Keratinocyte (primary cell): Measurements from ENCODE around the gene STOM. TPM values are rescaled to one million over a fixed set of nuclear protein-coding genes. Genes with fewer than 3 reads are reported as not detected.

Source experiments
- DNase-seq: peaks from one replicate; pipeline ENCODE4 v3.0.0-alpha.2; 2011; ENCODE audit warnings: low read depth, missing footprints, low spot score
- FAIRE-seq: peaks from 2 replicates; lab custom pipeline; 2011; peaks lifted over from hg19 to GRCh38; lab: Jason Lieb, UNC
- H2AFZ ChIP-seq: 2 replicates; pipeline ENCODE4 v1.6.0; 2012; ENCODE audit warnings: low read length, control low read depth, inconsistent platforms; ENCODE audit not compliant: control insufficient read depth
- H3K27ac ChIP-seq: 2 replicates; pipeline ENCODE4 v1.5.1; 2011; ENCODE audit warnings: low read length; ENCODE audit not compliant: control insufficient read depth, insufficient read depth
- H3K27me3 ChIP-seq: 3 replicates; pipeline ENCODE4 v1.6.0; 2011; ENCODE audit warnings: low read length; ENCODE audit not compliant: control insufficient read depth, insufficient read depth; ENCODE audit errors: extremely low read depth
- H3K36me3 ChIP-seq, 2 experiments: 2 replicates in 1 of 2; 3 replicates in 1 of 2; pipeline ENCODE4 v1.5.1; 2011; ENCODE audit warnings: low read length in 2 of 2, mild to moderate bottlenecking in 1 of 2; ENCODE audit not compliant: control insufficient read depth in 2 of 2, insufficient read depth in 2 of 2; ENCODE audit errors: extremely low read depth in 1 of 2
- H3K4me1 ChIP-seq: 3 replicates; pipeline ENCODE4 v1.5.1; 2011; ENCODE audit warnings: low read length; ENCODE audit not compliant: control insufficient read depth, insufficient read depth; ENCODE audit errors: extremely low read depth
- H3K4me2 ChIP-seq: 3 replicates; pipeline ENCODE4 v1.6.0; 2011; ENCODE audit warnings: low read depth, low read length; ENCODE audit not compliant: control insufficient read depth, insufficient read depth; ENCODE audit errors: extremely low read depth
- H3K4me3 ChIP-seq, 3 experiments: fragments of 200-600 bp in 1 of 3; sonication (generic) in 1 of 3; 2 replicates in 2 of 3; 3 replicates in 1 of 3; pipeline ENCODE4 v1.5.1; 2011 to 2016; ENCODE audit warnings: low read length in 3 of 3, mild to moderate bottlenecking in 3 of 3, control low read depth in 2 of 3, inconsistent platforms in 1 of 3, low read depth in 1 of 3, mixed read lengths in 1 of 3, mixed run types in 1 of 3, moderate library complexity in 1 of 3; ENCODE audit not compliant: control insufficient read depth in 2 of 3, insufficient read depth in 2 of 3; ENCODE audit errors: extremely low read depth in 1 of 3
- H3K79me2 ChIP-seq: 2 replicates; pipeline ENCODE4 v1.6.0; 2012; ENCODE audit warnings: low read length; ENCODE audit not compliant: control insufficient read depth, insufficient read depth
- H3K9ac ChIP-seq: 3 replicates; pipeline ENCODE4 v1.6.0; 2011; ENCODE audit warnings: low read length; ENCODE audit not compliant: control insufficient read depth, insufficient read depth; ENCODE audit errors: extremely low read depth
- H3K9me1 ChIP-seq: 3 replicates; pipeline ENCODE4 v1.6.0; 2011; ENCODE audit warnings: low read length; ENCODE audit not compliant: control insufficient read depth, insufficient read depth; ENCODE audit errors: extremely low read depth
- H3K9me3 ChIP-seq: 2 replicates; pipeline ENCODE4 v1.5.1; 2012; ENCODE audit warnings: low read depth, low read length; ENCODE audit not compliant: control insufficient read depth
- H4K20me1 ChIP-seq: 3 replicates; pipeline ENCODE4 v1.6.0; 2011; ENCODE audit warnings: low read length; ENCODE audit not compliant: control insufficient read depth, insufficient read depth; ENCODE audit errors: extremely low read depth
- EZH2 ChIP-seq: IDR thresholded peaks from one replicate; pipeline ENCODE4 v1.6.1; 2012; ENCODE audit warnings: inconsistent platforms, mild to moderate bottlenecking, low read length, moderate library complexity
- dilution Hi-C: fragments of 300-500 bp; cut with MboI; formaldehyde crosslinking; loops from one replicate; pipeline ENCODE4 v1.7.0; 2020; ENCODE audit warnings: low sequenced_read_pairs; ENCODE audit not compliant: extremely low pct_ligation_motif_present
- polyA plus RNA-seq, 5 experiments: library from polyadenylated mRNA; depleted of rRNA in 3 of 5; stranded (reverse) in 3 of 5; stranded (forward) in 1 of 5; unstranded in 1 of 5; fragments of >200 nt; gene quantifications; 1 replicate in 1 of 5; 2 replicates in 3 of 5; 3 replicates in 1 of 5; pipeline versions ENCODE4 v1.2.1 to v1.2.3, GENCODE V29; 2011 to 2012; ENCODE audit warnings: missing spikeins in 2 of 5, low read depth in 1 of 5, low replicate concordance in 1 of 5
- TF ChIP-seq, protein P1 (sequence below), 3 experiments: IDR thresholded peaks in 1 of 3; conservative IDR thresholded peaks in 1 of 3; optimal IDR thresholded peaks in 1 of 3; 2 replicates in 2 of 3; 3 replicates in 1 of 3; pipeline versions ENCODE3 to v1.5.1; 2011; ENCODE audit warnings: low read length in 3 of 3, mild to moderate bottlenecking in 3 of 3, moderate library complexity in 2 of 3, control low read depth in 1 of 3, inconsistent platforms in 1 of 3; ENCODE audit not compliant: insufficient read depth in 2 of 3; ENCODE audit errors: extremely low read depth in 1 of 3

The STOM gene
- polyA plus RNA-seq, 1 donor (not counting 4 experiments of a cell fraction or from before 2014, with no cell fraction given) = 121 TPM

DNA sequence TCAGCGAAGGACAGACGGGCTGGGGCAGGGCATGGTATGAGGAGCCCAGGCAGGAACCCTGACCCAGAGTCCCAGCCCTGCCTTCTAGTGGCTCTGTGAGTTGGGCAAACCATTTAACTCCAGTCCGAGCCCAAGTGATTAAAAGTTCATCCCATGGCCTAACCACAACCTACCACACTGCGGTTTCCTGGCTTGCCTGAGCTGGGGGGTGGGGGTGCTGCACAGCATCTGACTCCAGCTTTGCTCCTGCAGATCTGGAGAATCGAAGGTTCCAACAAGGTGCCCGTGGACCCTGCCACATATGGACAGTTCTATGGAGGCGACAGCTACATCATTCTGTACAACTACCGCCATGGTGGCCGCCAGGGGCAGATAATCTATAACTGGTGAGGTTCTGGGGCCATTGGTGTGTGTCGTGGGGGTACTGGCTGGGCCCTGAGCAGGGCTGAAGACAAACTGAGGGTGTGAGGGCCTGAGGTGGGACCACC, 49.0 kb downstream of the STOM start:
- H3K27ac ChIP-seq = no peak overlapping the region
- no peak overlapping the region for H3K4me3 ChIP-seq
- H3K27me3 ChIP-seq = no peaks in the 10 kb centered on the region
- H3K9me1 ChIP-seq = no peaks in the 10 kb centered on the region
- no peak overlapping the region for H3K9ac ChIP-seq
- H3K4me1 ChIP-seq = peaks cover 12% of the 10 kb centered on the region
- H2AFZ ChIP-seq = no peak overlapping the region
- FAIRE-seq = no peak
- H3K36me3 ChIP-seq = peaks cover 24 to 36% of the 10 kb centered on the region in 2 experiments
- no peak for DNase-seq
- dilution Hi-C loops = no loop called here
- no peak overlapping the region for H3K4me2 ChIP-seq
- TF ChIP-seq EZH2 = no peak
- TF ChIP-seq, protein P1, sequence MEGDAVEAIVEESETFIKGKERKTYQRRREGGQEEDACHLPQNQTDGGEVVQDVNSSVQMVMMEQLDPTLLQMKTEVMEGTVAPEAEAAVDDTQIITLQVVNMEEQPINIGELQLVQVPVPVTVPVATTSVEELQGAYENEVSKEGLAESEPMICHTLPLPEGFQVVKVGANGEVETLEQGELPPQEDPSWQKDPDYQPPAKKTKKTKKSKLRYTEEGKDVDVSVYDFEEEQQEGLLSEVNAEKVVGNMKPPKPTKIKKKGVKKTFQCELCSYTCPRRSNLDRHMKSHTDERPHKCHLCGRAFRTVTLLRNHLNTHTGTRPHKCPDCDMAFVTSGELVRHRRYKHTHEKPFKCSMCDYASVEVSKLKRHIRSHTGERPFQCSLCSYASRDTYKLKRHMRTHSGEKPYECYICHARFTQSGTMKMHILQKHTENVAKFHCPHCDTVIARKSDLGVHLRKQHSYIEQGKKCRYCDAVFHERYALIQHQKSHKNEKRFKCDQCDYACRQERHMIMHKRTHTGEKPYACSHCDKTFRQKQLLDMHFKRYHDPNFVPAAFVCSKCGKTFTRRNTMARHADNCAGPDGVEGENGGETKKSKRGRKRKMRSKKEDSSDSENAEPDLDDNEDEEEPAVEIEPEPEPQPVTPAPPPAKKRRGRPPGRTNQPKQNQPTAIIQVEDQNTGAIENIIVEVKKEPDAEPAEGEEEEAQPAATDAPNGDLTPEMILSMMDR (optimal IDR thresholded peaks at IDR 0.05 in 1 of 3, IDR thresholded peaks at IDR 0.05 in 1 of 3, conservative IDR thresholded peaks at IDR 0.05 in 1 of 3; ENCODE audit: extremely low read depth in 1 of 3, insufficient read depth in 2 of 3, low read length in 3 of 3) = no peak
- no peaks in the 10 kb centered on the region for H4K20me1 ChIP-seq
- H3K79me2 ChIP-seq = no peaks in the 10 kb centered on the region
- no peaks in the 10 kb centered on the region for H3K9me3 ChIP-seq

DNA sequence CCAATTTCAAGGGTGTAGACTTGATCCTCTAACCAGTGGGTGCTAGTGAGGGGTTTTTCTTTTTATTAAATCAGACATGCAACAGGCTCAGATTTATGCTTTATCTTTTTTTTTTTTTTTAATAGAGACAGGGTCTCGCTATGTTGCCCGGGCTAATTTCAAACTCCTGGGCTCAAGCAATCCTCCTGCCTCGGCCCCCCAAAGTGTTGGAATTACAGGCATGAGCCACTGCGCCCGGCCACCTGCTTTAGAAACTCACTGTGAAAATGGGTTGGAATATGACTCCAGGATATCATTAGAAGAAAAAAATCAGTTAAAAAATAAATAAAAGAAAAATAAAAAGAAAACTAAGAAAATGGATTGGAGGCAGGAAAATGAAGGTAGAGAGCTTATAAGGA, 50.7 kb downstream of the STOM start:
- H2AFZ ChIP-seq = no peak overlapping the region
- no peaks in the 10 kb centered on the region for H3K9me1 ChIP-seq
- H3K4me3 ChIP-seq = no peak overlapping the region
- H3K9me3 ChIP-seq = no peaks in the 10 kb centered on the region
- no peak for TF ChIP-seq EZH2
- TF ChIP-seq, protein P1 (optimal IDR thresholded peaks at IDR 0.05 in 1 of 3, IDR thresholded peaks at IDR 0.05 in 1 of 3, conservative IDR thresholded peaks at IDR 0.05 in 1 of 3; ENCODE audit: extremely low read depth in 1 of 3, insufficient read depth in 2 of 3, low read length in 3 of 3) = no peak
- no peaks in the 10 kb centered on the region for H3K79me2 ChIP-seq
- H4K20me1 ChIP-seq = no peaks in the 10 kb centered on the region
- no peak overlapping the region for H3K9ac ChIP-seq
- peaks cover 7% of the 10 kb centered on the region for H3K4me1 ChIP-seq
- no peaks in the 10 kb centered on the region for H3K27me3 ChIP-seq
- no peak overlapping the region for H3K4me2 ChIP-seq
- no peak for FAIRE-seq
- no peak for DNase-seq
- H3K36me3 ChIP-seq = peaks cover 14 to 26% of the 10 kb centered on the region in 2 experiments
- no peak overlapping the region for H3K27ac ChIP-seq
- dilution Hi-C loops = no loop called here
